Panc1 (cell line): ENCODE data around the gene CRIP3. TPM values are rescaled to one million over a fixed set of nuclear protein-coding genes. Genes with fewer than 3 reads are reported as not detected.
A peak's percentile ranks its signal among the peaks of the same experiment; 100 is the strongest.

Experiments
- ATAC-seq: fragments of 200-7000 bp; cut with Tn5 transposase; 2 replicates; pipeline ENCODE4 v1.9.1; 2020; ENCODE audit warnings: mild to moderate bottlenecking, moderate library complexity
- BruUV-seq: library from RNA; stranded (reverse); fragments of 400-500 nt; replicated peaks from 2 replicates; lab custom pipeline; 2021; lab: Mats Ljungman, UMichigan
- CTCF ChIA-PET: fragments of 300-600 bp; sonication (Branson Sonifier 250); formaldehyde crosslinking; loops from one replicate; lab custom pipeline; 2022; ENCODE audit warnings: antibody characterized with exemption; lab: Charles Lee
- POLR2A ChIA-PET: fragments of 300-600 bp; sonication (Branson Sonifier 250); formaldehyde crosslinking; loops from one replicate; lab custom pipeline; 2022; ENCODE audit warnings: antibody characterized with exemption; lab: Charles Lee
- DNase-seq: peaks from one replicate; pipeline ENCODE4 v3.0.0-alpha.2; 2010; ENCODE audit warnings: low read depth, low spot score
- H3K27ac ChIP-seq: 2 replicates; pipeline ENCODE4 v1.5.1; 2011; ENCODE audit warnings: mild to moderate bottlenecking, low read length, inconsistent platforms
- H3K27me3 ChIP-seq: fragments of 200-500 bp; sonication (Bioruptor generic); 2 replicates; pipeline ENCODE4 v1.6.0; 2014; ENCODE audit warnings: low read length, inconsistent platforms; ENCODE audit not compliant: control insufficient read depth, insufficient read depth
- H3K36me3 ChIP-seq: fragments of 200-500 bp; sonication (Bioruptor generic); 2 replicates; pipeline ENCODE4 v1.5.1; 2014; ENCODE audit warnings: inconsistent platforms, mild to moderate bottlenecking, low read length, moderate library complexity; ENCODE audit not compliant: control insufficient read depth, insufficient read depth
- H3K4me1 ChIP-seq: 2 replicates; pipeline ENCODE4 v1.5.1; 2011; ENCODE audit warnings: inconsistent platforms, mild to moderate bottlenecking, low read length, moderate library complexity; ENCODE audit not compliant: control insufficient read depth, insufficient read depth
- H3K4me3 ChIP-seq, 2 experiments: 2 replicates each; pipeline ENCODE4 v1.5.1; 2011 to 2012; ENCODE audit warnings: low read depth in 2 of 2, low read length in 2 of 2, mild to moderate bottlenecking in 2 of 2, inconsistent platforms in 1 of 2, moderate library complexity in 1 of 2
- H3K9me3 ChIP-seq: fragments of 200-500 bp; sonication (Bioruptor generic); 2 replicates; pipeline ENCODE4 v1.5.1; 2014; ENCODE audit warnings: low read depth, mild to moderate bottlenecking, inconsistent platforms, low read length, moderate library complexity; ENCODE audit not compliant: control insufficient read depth, insufficient read depth
- POLR2AphosphoS5 ChIP-seq: IDR thresholded peaks from 2 replicates; pipeline ENCODE4 v1.6.1; 2012; ENCODE audit warnings: mild to moderate bottlenecking, low read depth, low read length, moderate library complexity
- REST ChIP-seq, 2 experiments: IDR thresholded peaks; 2 replicates each; pipeline ENCODE4 v1.6.1; 2011 to 2012; ENCODE audit warnings: low read depth in 2 of 2, control low read depth in 1 of 2, low read length in 1 of 2, mild to moderate bottlenecking in 1 of 2, moderate library complexity in 1 of 2; ENCODE audit not compliant: insufficient read depth in 1 of 2
- SIN3A ChIP-seq: IDR thresholded peaks from 2 replicates; pipeline ENCODE4 v1.6.1; 2012; ENCODE audit warnings: low read depth, mild to moderate bottlenecking, low read length, moderate library complexity, borderline replicate concordance; ENCODE audit not compliant: insufficient read depth
- TCF7L2 ChIP-seq: IDR thresholded peaks from 2 replicates; pipeline ENCODE4 v1.6.1; 2011; ENCODE audit warnings: mild to moderate bottlenecking, low read depth, low read length, inconsistent platforms
- in situ Hi-C: cut with HindIII; loops from 2 replicates; pipeline ENCODE4 v1.10.0; 2016; ENCODE audit warnings: low sequenced_read_pairs, low pct_unique_long_range_greater_than_20kb
- intact Hi-C: fragments of 100-400 bp; cut with micrococcal nuclease; formaldehyde crosslinking; loops from one replicate; pipeline ENCODE4 v1.10.0; 2022; ENCODE audit not compliant: unreplicated experiment
- total RNA-seq: library from RNA; stranded (reverse); gene quantifications from one replicate; pipeline ENCODE4 v1.2.1, GENCODE V29; 2021; ENCODE audit not compliant: unreplicated experiment
- TF ChIP-seq, protein P1 (sequence below): fragments of 450-650 bp; IDR thresholded peaks from 2 replicates; pipeline ENCODE4 v1.5.1; 2017; ENCODE audit warnings: mild to moderate bottlenecking

The CRIP3 gene
- total RNA-seq, 1 experiment from 2014 or later, result 0.64 TPM

- in situ Hi-C loops, result no loop called here
- ATAC-seq (no peak), DNase-seq (no peak)
- Histone ChIP-seq H3K4me3 (no peak overlapping the region), H3K36me3 (no peaks in the 10 kb centered on the region), H3K9me3 (no peaks in the 10 kb centered on the region), H3K4me1 (no peaks in the 10 kb centered on the region), H3K27me3 (peaks cover 4% of the 10 kb centered on the region; the same call in 1 of the 2 replicates), H3K27ac (no peak overlapping the region)
- CTCF ChIA-PET, result no interaction called here
- TF ChIP-seq REST (IDR thresholded peaks at IDR 0.05; ENCODE audit: insufficient read depth in 1 of 2, low read depth in 2 of 2, low read length in 1 of 2), result no peak
- POLR2A ChIA-PET, result no interaction called here
- intact Hi-C loops, result no loop called here
- BruUV-seq, result no TSS peak
Observed at GRCh38 chr6:43310134-43310533, 1.5 kb upstream of the CRIP3 start.

DNA sequence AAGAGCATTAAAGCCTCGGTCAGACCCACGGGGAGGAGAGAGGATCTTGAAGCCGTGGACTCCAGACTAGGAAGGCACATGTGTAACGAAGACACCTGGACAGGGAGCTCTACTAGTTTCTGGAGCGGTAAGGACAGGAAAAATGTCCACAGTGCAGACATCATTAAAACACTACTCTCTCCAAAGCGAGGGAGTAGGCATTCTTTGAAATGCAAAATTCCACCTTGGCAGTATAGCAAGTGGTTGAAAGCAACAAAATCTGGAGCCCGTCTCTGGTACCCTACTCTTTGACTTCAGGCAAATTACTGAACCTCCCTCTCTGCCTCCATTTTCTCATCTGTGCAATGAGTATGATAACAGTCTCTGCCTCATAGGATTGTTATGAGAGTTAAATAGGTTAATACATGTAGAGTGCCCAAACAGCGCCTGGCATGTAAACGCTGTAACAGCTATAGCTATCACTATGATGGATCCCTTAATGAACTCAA, 408 bp upstream of the CRIP3 start:
- Histone ChIP-seq H3K27ac (no peak overlapping the region), H3K4me1 (no peaks in the 10 kb centered on the region), H3K4me3 (peak overlapping the region; percentile 43 to 60), H3K9me3 (no peaks in the 10 kb centered on the region), H3K27me3 (peaks cover 2% of the 10 kb centered on the region; the same call in 1 of the 2 replicates), H3K36me3 (no peaks in the 10 kb centered on the region)
- intact Hi-C loops, result no loop called here
- in situ Hi-C loops, result no loop called here
- ATAC-seq (no peak), DNase-seq (no peak)
- ChIA-PET POLR2A (no interaction called here), CTCF (interaction anchor here (0.6 to 1.0 kb wide), 2 partner anchors 27 to 33 kb away, joined by 3 read pairs; no protein-coding TSS in a partner anchor)
- TF ChIP-seq POLR2AphosphoS5, result no peak
- TF ChIP-seq TCF7L2, result no peak
- TF ChIP-seq REST (IDR thresholded peaks at IDR 0.05; ENCODE audit: insufficient read depth in 1 of 2, low read depth in 2 of 2, low read length in 1 of 2), result no peak
- no peak for TF ChIP-seq SIN3A
- TF ChIP-seq, protein P1, sequence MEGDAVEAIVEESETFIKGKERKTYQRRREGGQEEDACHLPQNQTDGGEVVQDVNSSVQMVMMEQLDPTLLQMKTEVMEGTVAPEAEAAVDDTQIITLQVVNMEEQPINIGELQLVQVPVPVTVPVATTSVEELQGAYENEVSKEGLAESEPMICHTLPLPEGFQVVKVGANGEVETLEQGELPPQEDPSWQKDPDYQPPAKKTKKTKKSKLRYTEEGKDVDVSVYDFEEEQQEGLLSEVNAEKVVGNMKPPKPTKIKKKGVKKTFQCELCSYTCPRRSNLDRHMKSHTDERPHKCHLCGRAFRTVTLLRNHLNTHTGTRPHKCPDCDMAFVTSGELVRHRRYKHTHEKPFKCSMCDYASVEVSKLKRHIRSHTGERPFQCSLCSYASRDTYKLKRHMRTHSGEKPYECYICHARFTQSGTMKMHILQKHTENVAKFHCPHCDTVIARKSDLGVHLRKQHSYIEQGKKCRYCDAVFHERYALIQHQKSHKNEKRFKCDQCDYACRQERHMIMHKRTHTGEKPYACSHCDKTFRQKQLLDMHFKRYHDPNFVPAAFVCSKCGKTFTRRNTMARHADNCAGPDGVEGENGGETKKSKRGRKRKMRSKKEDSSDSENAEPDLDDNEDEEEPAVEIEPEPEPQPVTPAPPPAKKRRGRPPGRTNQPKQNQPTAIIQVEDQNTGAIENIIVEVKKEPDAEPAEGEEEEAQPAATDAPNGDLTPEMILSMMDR, result no peak
- no TSS peak for BruUV-seq
